ENCODE data around the gene FXYD4. TPM values are rescaled to one million over a fixed set of nuclear protein-coding genes. Genes with fewer than 3 reads are reported as not detected.

The FXYD4 gene
- total RNA-seq, 4 donors from 2014 or later = not detected

GRCh38 chr10:43398939-43399319, 27.5 kb downstream of the FXYD4 start:
- Histone ChIP-seq H3K27ac (peak overlapping the region in 2 of 4 donors; percentile 98), H3K9me3 (no peaks in the 10 kb centered on the region), H3K36me3 (peaks cover 0 to 37% (median 0%) of the 10 kb centered on the region in 3 donors), H3K4me1 (peaks cover 24 to 98% (median 70%) of the 10 kb centered on the region in 3 donors), H3K4me3 (no peak overlapping the region), H3K27me3 (no peaks in the 10 kb centered on the region)
- no peak for DNase-seq
- TF ChIP-seq POLR2A (IDR thresholded peaks at IDR 0.05) = no peak
- TF ChIP-seq CTCF (IDR thresholded peaks at IDR 0.05) = no peak
- 39 to 43% methylated on average over 2 of the region's 2 CpGs for WGBS, 2 donors
- intact Hi-C loops (cut with DNase I) = no loop called here

- 63 to 81% methylated on average over 5 of the region's 5 CpGs for WGBS, 2 donors
- Histone ChIP-seq H3K36me3 (peaks cover 0 to 32% (median 0%) of the 10 kb centered on the region in 3 donors), H3K4me3 (no peak overlapping the region), H3K27ac (peak overlapping the region in 2 of 4 donors; percentile 34 to 98), H3K9me3 (no peaks in the 10 kb centered on the region), H3K27me3 (no peaks in the 10 kb centered on the region), H3K4me1 (peaks cover 29 to 98% (median 76%) of the 10 kb centered on the region in 3 donors)
- intact Hi-C loops (cut with DNase I) = no loop called here
- DNase-seq = no peak
- TF ChIP-seq CTCF (IDR thresholded peaks at IDR 0.05) = no peak
- no peak for TF ChIP-seq POLR2A (IDR thresholded peaks at IDR 0.05)
Measured at GRCh38 chr10:43399320-43400310, 28.2 kb downstream of the FXYD4 start.

DNA sequence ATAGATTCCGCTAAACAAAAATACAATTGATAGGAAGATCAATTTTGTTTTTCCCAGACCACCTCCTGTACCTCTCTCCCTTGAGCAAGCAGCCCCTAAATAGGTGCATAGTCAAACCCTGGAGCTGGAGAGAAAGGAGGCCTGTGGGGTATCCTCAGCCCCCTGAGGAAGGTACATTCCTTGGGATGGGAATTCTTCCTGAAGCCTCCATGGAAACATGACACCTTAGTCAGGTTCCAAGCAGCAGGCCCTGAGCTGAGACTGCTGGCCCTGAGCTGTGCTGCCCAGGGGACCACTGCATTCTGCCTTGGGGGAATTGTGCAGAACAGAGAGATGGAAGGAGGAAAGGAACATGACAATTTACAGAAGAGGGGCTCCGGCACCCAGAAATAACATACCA, 30.2 kb downstream of the FXYD4 start:
- intact Hi-C loops (cut with DNase I) = no loop called here
- no peak overlapping the region for H3K4me3 ChIP-seq
- no peaks in the 10 kb centered on the region for H3K27me3 ChIP-seq
- 74 to 86% methylated on average over 2 of the region's 2 CpGs for WGBS, 2 donors
- TF ChIP-seq POLR2A (IDR thresholded peaks at IDR 0.05) (no peak), CTCF (IDR thresholded peaks at IDR 0.05) (no peak)
- no peak for DNase-seq
- H3K4me1 ChIP-seq = peaks cover 32 to 98% (median 76%) of the 10 kb centered on the region in 3 donors
- peaks cover 0 to 26% (median 0%) of the 10 kb centered on the region in 3 donors for H3K36me3 ChIP-seq
- peak overlapping the region in 1 of 4 donors; percentile 2 for H3K27ac ChIP-seq
- no peaks in the 10 kb centered on the region for H3K9me3 ChIP-seq

- peak overlapping the region in 1 of 4 donors; percentile 40 for H3K27ac ChIP-seq
- TF ChIP-seq CTCF (IDR thresholded peaks at IDR 0.05) = no peak
- TF ChIP-seq POLR2A (IDR thresholded peaks at IDR 0.05) = no peak
- H3K27me3 ChIP-seq = no peaks in the 10 kb centered on the region
- WGBS, 2 donors = 33 to 36% methylated on average over 4 of the region's 4 CpGs
- H3K4me1 ChIP-seq = peaks cover 32 to 96% (median 76%) of the 10 kb centered on the region in 3 donors
- H3K9me3 ChIP-seq = no peaks in the 10 kb centered on the region
- intact Hi-C loops (cut with DNase I) = no loop called here
- DNase-seq = no peak
- peaks cover 0 to 26% (median 0%) of the 10 kb centered on the region in 3 donors for H3K36me3 ChIP-seq
- H3K4me3 ChIP-seq = no peak overlapping the region
Measured at GRCh38 chr10:43402176-43402575, 30.7 kb downstream of the FXYD4 start.

GRCh38 chr10:43402880-43403452, 31.5 kb downstream of the FXYD4 start:
- no peak for TF ChIP-seq POLR2A (IDR thresholded peaks at IDR 0.05)
- DNase-seq = no peak
- H3K4me1 ChIP-seq = peaks cover 32 to 90% (median 72%) of the 10 kb centered on the region in 3 donors
- no peak overlapping the region for H3K4me3 ChIP-seq
- peaks cover 0 to 26% (median 0%) of the 10 kb centered on the region in 3 donors for H3K36me3 ChIP-seq
- H3K27ac ChIP-seq = peak overlapping the region in 2 of 4 donors; percentile 33 to 97
- no peaks in the 10 kb centered on the region for H3K27me3 ChIP-seq
- intact Hi-C loops (cut with DNase I) = no loop called here
- 54 to 70% methylated on average over 7 of the region's 7 CpGs for WGBS, 2 donors
- no peaks in the 10 kb centered on the region for H3K9me3 ChIP-seq
